OCI-LY7 (cell line): ENCODE measurements around the gene BARX1. TPM values are rescaled to one million over a fixed set of nuclear protein-coding genes. Genes with fewer than 3 reads are reported as not detected.

Experiments
- BruUV-seq: library from RNA; stranded (reverse); fragments of 400-500 nt; replicated peaks from 2 replicates; lab custom pipeline; 2021; lab: Mats Ljungman, UMichigan
- CTCF ChIA-PET: fragments of 300-600 bp; sonication (Branson Sonifier 250); formaldehyde crosslinking; loops from one replicate; lab custom pipeline; 2022; ENCODE audit warnings: antibody characterized with exemption; ENCODE audit not compliant: unreplicated experiment; lab: Charles Lee
- POLR2A ChIA-PET: fragments of 300-600 bp; sonication (Branson Sonifier 250); formaldehyde crosslinking; loops from one replicate; lab custom pipeline; 2022; ENCODE audit warnings: antibody characterized with exemption; lab: Charles Lee
- DNase-seq: peaks from one replicate; pipeline ENCODE4 v3.0.0-alpha.2; 2015; ENCODE audit warnings: low spot score
- H2AFZ ChIP-seq: fragments of 200-600 bp; sonication (generic), shearing (Covaris generic); 2 replicates; pipeline ENCODE4 v1.6.1; 2014; ENCODE audit warnings: mild to moderate bottlenecking, antibody characterized with exemption, low read length, moderate library complexity
- H3K27ac ChIP-seq: fragments of 200-600 bp; sonication (generic); 2 replicates; pipeline ENCODE4 v1.5.1; 2014; ENCODE audit warnings: mixed run types, low read depth, mild to moderate bottlenecking, moderate library complexity, low read length, inconsistent platforms; ENCODE audit not compliant: poor library complexity, severe bottlenecking
- H3K36me3 ChIP-seq: fragments of 200-600 bp; sonication (generic); 2 replicates; pipeline ENCODE4 v1.6.1; 2014; ENCODE audit warnings: mild to moderate bottlenecking, antibody characterized with exemption, low read length, moderate library complexity, mixed read lengths; ENCODE audit not compliant: insufficient read depth
- H3K4me1 ChIP-seq: fragments of 200-600 bp; sonication (generic); 2 replicates; pipeline ENCODE4 v1.5.1; 2014; ENCODE audit warnings: mild to moderate bottlenecking, low read length; ENCODE audit not compliant: insufficient read depth, poor library complexity, severe bottlenecking
- H3K4me2 ChIP-seq: fragments of 200-600 bp; sonication (generic); 2 replicates; pipeline ENCODE4 v1.6.1; 2014; ENCODE audit warnings: mild to moderate bottlenecking, low read length
- H3K4me3 ChIP-seq: fragments of 200-600 bp; sonication (generic); 2 replicates; pipeline ENCODE4 v1.5.1; 2014; ENCODE audit warnings: mild to moderate bottlenecking, low read depth, low read length; ENCODE audit not compliant: poor library complexity, severe bottlenecking
- H3K79me2 ChIP-seq: fragments of 200-600 bp; sonication (generic); 2 replicates; pipeline ENCODE4 v1.6.1; 2016; ENCODE audit warnings: low read depth, mild to moderate bottlenecking, low read length, moderate library complexity, mixed read lengths; ENCODE audit not compliant: insufficient read depth
- H3K9me2 ChIP-seq: fragments of 200-600 bp; sonication (generic); 2 replicates; pipeline ENCODE4 v1.6.1; 2016; ENCODE audit warnings: mild to moderate bottlenecking, low read length, mixed read lengths; ENCODE audit not compliant: insufficient read depth
- H3K9me3 ChIP-seq: fragments of 200-600 bp; sonication (generic); 2 replicates; pipeline ENCODE4 v1.6.1; 2014; ENCODE audit warnings: mild to moderate bottlenecking, mixed run types, low read length, mixed read lengths
- H4K20me1 ChIP-seq: fragments of 200-600 bp; sonication (generic); 2 replicates; pipeline ENCODE4 v1.6.1; 2014; ENCODE audit warnings: mild to moderate bottlenecking, antibody characterized with exemption, low read length, moderate library complexity, mixed read lengths; ENCODE audit not compliant: insufficient read depth
- CTCF ChIP-seq: fragments of 200-600 bp; sonication (generic); conservative IDR thresholded peaks from 2 replicates; pipeline ENCODE4 v1.5.1; 2014; ENCODE audit warnings: mild to moderate bottlenecking, antibody characterized with exemption, low read length, moderate library complexity, mixed read lengths
- EZH2phosphoT487 ChIP-seq: fragments of 200-600 bp; sonication (generic); IDR thresholded peaks from 2 replicates; pipeline ENCODE4 v1.6.1; 2018; ENCODE audit warnings: low read depth, borderline replicate concordance, mild to moderate bottlenecking, mixed run types, antibody characterized with exemption, low read length, moderate library complexity, mixed read lengths
- intact Hi-C: fragments of 100-400 bp; cut with micrococcal nuclease; formaldehyde crosslinking; loops from one replicate; pipeline ENCODE4 v1.10.0; 2022; ENCODE audit not compliant: unreplicated experiment
- total RNA-seq, 2 experiments: library from RNA; depleted of rRNA in 1 of 2; stranded (reverse); fragments of >200 nt in 1 of 2; shearing (Covaris generic) in 1 of 2; gene quantifications; 2 replicates each; pipeline ENCODE4 v1.2.3, GENCODE V29; 2014 to 2022

Gene BARX1
- total RNA-seq, 2 experiments from 2014 or later: not detected

- Histone ChIP-seq H3K4me2 (no peak overlapping the region), H3K27ac (no peak overlapping the region), H3K4me1 (no peaks in the 10 kb centered on the region), H3K79me2 (no peaks in the 10 kb centered on the region), H3K36me3 (no peaks in the 10 kb centered on the region), H3K9me2 (no peaks in the 10 kb centered on the region), H3K9me3 (no peaks in the 10 kb centered on the region), H3K4me3 (no peak overlapping the region), H4K20me1 (no peaks in the 10 kb centered on the region), H2AFZ (no peak overlapping the region)
- TF ChIP-seq CTCF (no peak), EZH2phosphoT487 (no peak)
- DNase-seq: no peak
- BruUV-seq: no TSS peak
- CTCF ChIA-PET: no interaction called here
- intact Hi-C loops: no loop called here
- POLR2A ChIA-PET: no interaction called here
Observed at GRCh38 chr9:93958121-93958818, 3.1 kb upstream of the BARX1 start.

GRCh38 chr9:93955981-93956784 is 1.0 kb upstream of the BARX1 start:
- H3K27ac ChIP-seq: no peak overlapping the region

More at GRCh38 chr9:93955981-93956784, 1.0 kb upstream of the BARX1 start:
- BruUV-seq: no TSS peak
- no peaks in the 10 kb centered on the region for H3K79me2 ChIP-seq
- H3K9me3 ChIP-seq: no peaks in the 10 kb centered on the region
- H3K9me2 ChIP-seq: no peaks in the 10 kb centered on the region
- no peaks in the 10 kb centered on the region for H4K20me1 ChIP-seq
- no peak for DNase-seq
- H3K4me1 ChIP-seq: no peaks in the 10 kb centered on the region
- POLR2A ChIA-PET: no interaction called here
- no peak for TF ChIP-seq CTCF
- TF ChIP-seq EZH2phosphoT487: no peak
- no peak overlapping the region for H2AFZ ChIP-seq
- intact Hi-C loops: no loop called here
- H3K36me3 ChIP-seq: no peaks in the 10 kb centered on the region
- CTCF ChIA-PET: no interaction called here
- no peak overlapping the region for H3K4me3 ChIP-seq
- no peak overlapping the region for H3K4me2 ChIP-seq
